Tibial nerve (tissue), 4 donors: ENCODE results near the gene C1QL2. TPM values are rescaled to one million over a fixed set of nuclear protein-coding genes. Genes with fewer than 3 reads are reported as not detected.

Source experiments
- DNase-seq, 2 donors: peaks; one replicate each; pipeline ENCODE4 v3.0.0-alpha.2; 2019; ENCODE audit warnings: low spot score in 2 of 2
- H3K27ac ChIP-seq, 4 donors: fragments of 200-600 bp; sonication (generic) in 3 of 4; one replicate each; pipeline ENCODE4 v1.5.1; 2017 to 2019; ENCODE audit warnings: mild to moderate bottlenecking in 1 of 4
- H3K27me3 ChIP-seq, 2 donors: fragments of 200-600 bp; sonication (generic) in 1 of 2; one replicate each; pipeline versions ENCODE4 v1.5.1 to v1.6.0; 2017 to 2019
- H3K36me3 ChIP-seq, 3 donors: fragments of 200-600 bp; sonication (generic); one replicate each; pipeline ENCODE4 v1.5.1; 2018 to 2019
- H3K4me1 ChIP-seq, 4 donors: fragments of 200-600 bp; sonication (generic) in 3 of 4; one replicate each; pipeline ENCODE4 v1.5.1; 2017 to 2019
- H3K4me3 ChIP-seq, 4 donors: fragments of 200-600 bp; sonication (generic) in 3 of 4; one replicate each; pipeline ENCODE4 v1.5.1; 2017 to 2019; ENCODE audit warnings: mild to moderate bottlenecking in 1 of 4, moderate library complexity in 1 of 4
- H3K9me3 ChIP-seq, 4 donors: fragments of 200-600 bp; sonication (generic) in 3 of 4; one replicate each; pipeline ENCODE4 v1.5.1; 2017 to 2019
- EP300 ChIP-seq, 2 donors: sonication (generic); formaldehyde crosslinking; IDR thresholded peaks; one replicate each; pipeline ENCODE4 v1.6.1; 2017; ENCODE audit warnings: antibody characterized with exemption in 2 of 2, mild to moderate bottlenecking in 1 of 2
- POLR2A ChIP-seq, 2 donors: fragments of 450-650 bp; IDR thresholded peaks; one replicate each; pipeline ENCODE4 v1.6.1; 2017; ENCODE audit warnings: antibody characterized with exemption in 2 of 2, mild to moderate bottlenecking in 2 of 2, moderate library complexity in 2 of 2
- WGBS, 2 donors: methylation state at CpG; one replicate each; pipeline ENCODE4 v1.1.5; 2018; 5-methylcytosine and 5-hydroxymethylcytosine counted together
- total RNA-seq, 4 donors: library from RNA; depleted of rRNA; stranded (reverse); fragments of >200 nt; gene quantifications; one replicate each; pipeline ENCODE4 v1.1.0, GENCODE V29; 2016
- TF ChIP-seq, protein P1 (sequence below), 5 experiments: fragments of 200-600 bp in 3 of 5; fragments of 450-650 bp in 2 of 5; sonication (generic) in 3 of 5; IDR thresholded peaks; one replicate each; pipeline ENCODE4 v1.5.1; 2016 to 2019; ENCODE audit warnings: antibody characterized with exemption in 5 of 5, mild to moderate bottlenecking in 3 of 5, moderate library complexity in 2 of 5

C1QL2 gene
- total RNA-seq, 4 donors from 2014 or later = not detected

DNA sequence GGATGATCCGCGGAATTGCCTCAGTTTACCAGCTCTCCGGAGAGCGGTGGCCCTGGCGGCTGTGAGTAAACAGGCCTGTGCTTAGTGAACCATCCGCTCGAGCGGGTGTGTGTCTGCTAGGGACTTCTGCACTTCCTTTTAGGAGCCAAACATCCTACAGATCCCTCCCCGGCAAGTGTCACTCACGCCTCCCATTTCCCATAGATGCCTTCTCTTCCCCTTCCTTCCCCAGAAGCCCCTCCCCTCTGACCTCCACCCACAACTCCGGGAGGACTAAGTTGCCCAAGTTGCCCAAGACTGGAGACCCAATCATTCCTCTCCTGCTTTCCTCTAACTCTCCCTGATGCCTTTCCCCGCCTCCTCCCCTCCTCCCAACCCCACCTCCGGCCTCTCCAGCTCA is 2.9 kb downstream of the C1QL2 start:
- Histone ChIP-seq H3K27ac (no peak overlapping the region), H3K27me3 (peaks cover 0 to 83% of the 10 kb centered on the region in 2 donors), H3K36me3 (no peaks in the 10 kb centered on the region), H3K9me3 (no peaks in the 10 kb centered on the region), H3K4me3 (no peak overlapping the region), H3K4me1 (peaks cover 0 to 36% (median 0%) of the 10 kb centered on the region in 4 donors)
- no peak for DNase-seq
- TF ChIP-seq EP300 (IDR thresholded peaks at IDR 0.05) (no peak), POLR2A (IDR thresholded peaks at IDR 0.05) (no peak)
- TF ChIP-seq, protein P1, sequence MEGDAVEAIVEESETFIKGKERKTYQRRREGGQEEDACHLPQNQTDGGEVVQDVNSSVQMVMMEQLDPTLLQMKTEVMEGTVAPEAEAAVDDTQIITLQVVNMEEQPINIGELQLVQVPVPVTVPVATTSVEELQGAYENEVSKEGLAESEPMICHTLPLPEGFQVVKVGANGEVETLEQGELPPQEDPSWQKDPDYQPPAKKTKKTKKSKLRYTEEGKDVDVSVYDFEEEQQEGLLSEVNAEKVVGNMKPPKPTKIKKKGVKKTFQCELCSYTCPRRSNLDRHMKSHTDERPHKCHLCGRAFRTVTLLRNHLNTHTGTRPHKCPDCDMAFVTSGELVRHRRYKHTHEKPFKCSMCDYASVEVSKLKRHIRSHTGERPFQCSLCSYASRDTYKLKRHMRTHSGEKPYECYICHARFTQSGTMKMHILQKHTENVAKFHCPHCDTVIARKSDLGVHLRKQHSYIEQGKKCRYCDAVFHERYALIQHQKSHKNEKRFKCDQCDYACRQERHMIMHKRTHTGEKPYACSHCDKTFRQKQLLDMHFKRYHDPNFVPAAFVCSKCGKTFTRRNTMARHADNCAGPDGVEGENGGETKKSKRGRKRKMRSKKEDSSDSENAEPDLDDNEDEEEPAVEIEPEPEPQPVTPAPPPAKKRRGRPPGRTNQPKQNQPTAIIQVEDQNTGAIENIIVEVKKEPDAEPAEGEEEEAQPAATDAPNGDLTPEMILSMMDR (IDR thresholded peaks at IDR 0.05) = no peak
- 3 to 5% methylated on average over 13 of the region's 13 CpGs for WGBS, 2 donors

DNA sequence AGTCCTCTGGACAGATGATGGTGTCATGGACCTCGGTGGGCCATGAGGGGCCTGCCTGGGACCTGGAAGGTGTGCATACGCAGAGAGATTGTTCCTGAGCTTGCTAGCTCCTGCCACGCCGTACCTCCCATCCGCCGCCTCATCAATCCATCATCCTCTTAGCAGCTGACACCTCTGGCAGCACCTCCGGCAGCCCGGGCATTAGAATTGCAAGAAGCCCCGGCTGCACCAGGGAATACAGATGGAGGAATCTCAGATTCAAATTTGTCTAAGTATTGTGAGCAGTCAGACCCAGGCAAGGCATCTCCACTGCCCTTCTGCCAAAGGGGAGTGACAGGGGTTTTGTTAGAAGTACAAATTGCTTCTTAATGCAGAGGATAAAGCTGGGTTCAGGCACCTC is 4.5 kb downstream of the C1QL2 start:
- TF ChIP-seq POLR2A (IDR thresholded peaks at IDR 0.05) (no peak), EP300 (IDR thresholded peaks at IDR 0.05) (no peak)
- TF ChIP-seq, protein P1 (IDR thresholded peaks at IDR 0.05) = no peak
- H3K27ac ChIP-seq = no peak overlapping the region
- DNase-seq = no peak
- peaks cover 0 to 36% (median 0%) of the 10 kb centered on the region in 4 donors for H3K4me1 ChIP-seq
- H3K4me3 ChIP-seq = no peak overlapping the region
- H3K36me3 ChIP-seq = no peaks in the 10 kb centered on the region
- H3K27me3 ChIP-seq = peaks cover 0 to 77% of the 10 kb centered on the region in 2 donors
- WGBS, 2 donors = 44 to 49% methylated on average over 9 of the region's 9 CpGs
- no peaks in the 10 kb centered on the region for H3K9me3 ChIP-seq

DNA sequence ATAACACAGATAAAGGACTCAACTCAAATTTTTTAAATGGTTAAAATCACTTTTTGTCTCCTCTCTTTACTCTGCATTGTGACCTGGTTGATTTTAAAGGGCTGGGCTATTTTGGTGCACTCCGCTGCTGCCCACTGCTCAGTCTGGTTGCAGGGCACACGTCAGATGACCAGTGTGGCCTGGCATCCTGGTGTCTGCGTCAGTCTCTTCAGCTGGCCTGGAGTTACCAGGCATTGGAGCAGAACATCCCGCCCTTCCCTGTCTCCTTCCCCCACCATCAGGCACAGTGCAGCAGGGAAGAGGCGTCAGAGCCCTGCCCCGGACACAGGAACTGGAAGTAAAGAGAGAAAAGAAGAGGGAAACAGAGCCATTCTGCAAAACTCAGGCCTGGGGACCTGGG is 8.9 kb downstream of the C1QL2 start:
- TF ChIP-seq EP300 (IDR thresholded peaks at IDR 0.05) (no peak), POLR2A (IDR thresholded peaks at IDR 0.05) (no peak)
- TF ChIP-seq, protein P1 (IDR thresholded peaks at IDR 0.05) = no peak
- WGBS, 2 donors = 50 to 64% methylated on average over 6 of the region's 6 CpGs
- DNase-seq = no peak
- peaks cover 0 to 35% of the 10 kb centered on the region in 2 donors for H3K27me3 ChIP-seq
- no peak overlapping the region for H3K27ac ChIP-seq
- no peak overlapping the region for H3K4me3 ChIP-seq
- no peaks in the 10 kb centered on the region for H3K4me1 ChIP-seq
- no peaks in the 10 kb centered on the region for H3K9me3 ChIP-seq
- no peaks in the 10 kb centered on the region for H3K36me3 ChIP-seq

DNA sequence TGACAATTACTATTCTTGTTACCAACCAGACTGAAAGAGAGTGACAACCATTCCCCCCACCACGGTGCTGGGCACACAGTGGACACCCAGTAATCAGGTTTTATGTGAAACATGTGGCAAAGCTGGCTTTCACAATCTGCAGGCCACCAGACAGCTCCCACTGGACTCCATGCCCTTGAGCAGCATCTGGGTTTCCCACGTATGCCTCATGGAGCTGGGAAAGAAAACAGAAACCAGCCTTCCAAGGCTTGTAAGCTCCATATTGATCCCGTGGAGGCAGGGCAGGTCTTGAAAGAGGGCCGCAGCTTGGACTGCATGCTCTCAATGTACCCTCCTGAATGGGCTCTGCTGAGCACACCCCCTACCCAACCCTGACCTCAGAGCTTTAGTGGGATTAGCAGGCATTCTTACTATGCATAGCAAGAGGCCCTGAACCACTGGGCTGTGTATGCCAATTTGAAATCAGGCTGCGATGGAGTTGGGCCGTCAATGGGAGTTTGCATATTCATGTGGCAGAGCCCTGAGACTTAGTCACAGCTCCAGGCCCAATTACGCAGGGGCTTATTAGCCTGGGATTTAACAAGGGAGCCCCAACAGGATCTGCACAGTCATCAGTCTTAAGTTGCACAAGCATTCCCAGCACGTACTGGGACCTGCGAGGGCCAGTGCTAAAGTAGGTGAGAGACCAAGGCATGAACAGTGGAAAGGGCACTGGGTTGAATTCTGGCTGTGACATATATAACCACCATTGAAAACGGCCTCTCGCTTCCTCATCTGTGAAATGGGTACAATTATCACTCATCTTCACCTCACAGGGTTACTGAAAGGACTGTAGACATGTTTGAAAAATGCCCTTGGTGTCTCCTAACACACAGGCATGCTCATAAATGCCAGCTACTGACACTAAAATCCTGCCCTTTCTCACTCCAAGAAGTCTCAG is 10.5 kb downstream of the C1QL2 start:
- Histone ChIP-seq H3K27ac (no peak overlapping the region), H3K9me3 (no peaks in the 10 kb centered on the region), H3K36me3 (no peaks in the 10 kb centered on the region), H3K4me1 (no peaks in the 10 kb centered on the region), H3K27me3 (peaks cover 0 to 19% of the 10 kb centered on the region in 2 donors), H3K4me3 (no peak overlapping the region)
- TF ChIP-seq, protein P1 (IDR thresholded peaks at IDR 0.05) = no peak
- TF ChIP-seq POLR2A (IDR thresholded peaks at IDR 0.05) (no peak), EP300 (IDR thresholded peaks at IDR 0.05) (no peak)
- 56 to 58% methylated on average over 10 to 11 of the region's 11 CpGs for WGBS, 2 donors
- no peak for DNase-seq

DNA sequence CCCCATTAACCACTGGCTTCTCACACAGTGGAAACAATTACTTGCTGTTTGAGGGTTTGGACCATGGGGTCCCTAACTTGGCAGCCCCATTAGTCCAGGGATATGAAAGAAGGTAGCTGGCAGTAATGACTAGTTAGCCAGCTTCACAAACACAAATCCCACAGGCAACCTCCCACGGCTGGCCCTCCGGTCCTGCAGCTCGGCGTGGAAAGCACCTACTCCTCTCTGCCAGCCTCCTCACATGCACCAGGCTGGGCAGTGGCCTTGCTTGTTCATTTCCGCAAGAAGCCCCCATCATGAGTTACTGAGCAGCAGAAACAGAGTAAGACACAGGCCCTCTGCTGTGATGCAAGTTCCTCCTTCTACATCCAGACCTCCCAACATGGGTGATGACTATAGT is 13.7 kb downstream of the C1QL2 start:
- Histone ChIP-seq H3K4me3 (no peak overlapping the region), H3K4me1 (no peaks in the 10 kb centered on the region), H3K27ac (no peak overlapping the region), H3K27me3 (no peaks in the 10 kb centered on the region), H3K9me3 (no peaks in the 10 kb centered on the region), H3K36me3 (no peaks in the 10 kb centered on the region)
- DNase-seq = no peak
- WGBS, 2 donors = 78 to 82% methylated on average over 5 of the region's 5 CpGs
- TF ChIP-seq POLR2A (IDR thresholded peaks at IDR 0.05) (no peak), EP300 (IDR thresholded peaks at IDR 0.05) (no peak)
- TF ChIP-seq, protein P1 (IDR thresholded peaks at IDR 0.05) = no peak
